ENCODE data around the gene TRAF3IP1.

The TRAF3IP1 gene

DNA sequence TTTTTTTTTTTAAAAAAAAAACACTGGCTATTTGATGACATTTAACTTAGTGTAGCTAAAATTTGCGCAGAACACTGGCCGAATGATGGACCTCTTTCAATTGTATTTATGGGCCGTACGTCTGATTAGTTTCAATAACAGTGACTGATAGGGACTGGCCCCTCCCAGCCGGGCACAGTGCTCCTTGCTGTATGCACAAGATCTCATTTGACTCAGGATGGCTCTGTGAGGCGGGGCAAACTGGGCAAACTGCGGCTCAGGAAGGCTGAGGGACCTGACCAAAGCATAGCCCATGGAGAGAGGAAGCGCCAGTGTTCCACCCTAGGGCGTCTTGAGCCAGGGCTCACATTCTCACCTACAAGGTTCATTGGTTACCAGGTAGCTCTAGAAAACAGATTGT is 21.2 kb downstream of the TRAF3IP1 start:
- TF ChIP-seq MYC (IDR thresholded peaks at IDR 0.05; ENCODE audit: low read depth, low read length) (no peak), POLR2A (IDR thresholded peaks at IDR 0.05; ENCODE audit: extremely low read depth, insufficient read length) (no peak)
- TF ChIP-seq, protein P1, sequence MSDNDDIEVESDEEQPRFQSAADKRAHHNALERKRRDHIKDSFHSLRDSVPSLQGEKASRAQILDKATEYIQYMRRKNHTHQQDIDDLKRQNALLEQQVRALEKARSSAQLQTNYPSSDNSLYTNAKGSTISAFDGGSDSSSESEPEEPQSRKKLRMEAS (IDR thresholded peaks at IDR 0.05; ENCODE audit: low read depth, low read length): no peak
- TF ChIP-seq, protein P2, sequence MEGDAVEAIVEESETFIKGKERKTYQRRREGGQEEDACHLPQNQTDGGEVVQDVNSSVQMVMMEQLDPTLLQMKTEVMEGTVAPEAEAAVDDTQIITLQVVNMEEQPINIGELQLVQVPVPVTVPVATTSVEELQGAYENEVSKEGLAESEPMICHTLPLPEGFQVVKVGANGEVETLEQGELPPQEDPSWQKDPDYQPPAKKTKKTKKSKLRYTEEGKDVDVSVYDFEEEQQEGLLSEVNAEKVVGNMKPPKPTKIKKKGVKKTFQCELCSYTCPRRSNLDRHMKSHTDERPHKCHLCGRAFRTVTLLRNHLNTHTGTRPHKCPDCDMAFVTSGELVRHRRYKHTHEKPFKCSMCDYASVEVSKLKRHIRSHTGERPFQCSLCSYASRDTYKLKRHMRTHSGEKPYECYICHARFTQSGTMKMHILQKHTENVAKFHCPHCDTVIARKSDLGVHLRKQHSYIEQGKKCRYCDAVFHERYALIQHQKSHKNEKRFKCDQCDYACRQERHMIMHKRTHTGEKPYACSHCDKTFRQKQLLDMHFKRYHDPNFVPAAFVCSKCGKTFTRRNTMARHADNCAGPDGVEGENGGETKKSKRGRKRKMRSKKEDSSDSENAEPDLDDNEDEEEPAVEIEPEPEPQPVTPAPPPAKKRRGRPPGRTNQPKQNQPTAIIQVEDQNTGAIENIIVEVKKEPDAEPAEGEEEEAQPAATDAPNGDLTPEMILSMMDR (IDR thresholded peaks at IDR 0.05; ENCODE audit: low read depth, low read length): no peak
- DNase-seq (ENCODE audit: low read depth): no peak

DNA sequence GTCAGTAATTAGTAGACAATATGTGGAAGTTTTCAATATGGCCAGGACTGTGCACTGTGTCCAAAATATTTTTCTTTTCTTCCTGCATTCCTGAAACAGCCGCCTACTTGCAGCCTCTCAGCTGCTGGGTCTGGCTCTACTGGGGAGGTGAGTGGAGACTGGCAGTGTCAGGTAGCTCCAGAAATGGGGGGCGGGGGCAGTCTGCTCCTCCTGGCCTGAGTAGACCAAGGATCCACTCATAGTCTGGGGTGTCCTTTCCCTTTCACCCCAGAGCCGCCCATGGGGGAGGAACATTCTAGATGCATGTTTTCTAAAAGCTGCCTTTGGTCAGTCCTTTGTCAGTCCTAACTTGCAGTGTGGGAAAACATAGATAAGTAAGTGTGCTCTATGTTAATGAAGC is 23.7 kb downstream of the TRAF3IP1 start:
- DNase-seq (ENCODE audit: low read depth): no peak
- TF ChIP-seq MYC (IDR thresholded peaks at IDR 0.05; ENCODE audit: low read depth, low read length) (no peak), POLR2A (IDR thresholded peaks at IDR 0.05; ENCODE audit: extremely low read depth, insufficient read length) (no peak)
- TF ChIP-seq, protein P1 (IDR thresholded peaks at IDR 0.05; ENCODE audit: low read depth, low read length): no peak
- TF ChIP-seq, protein P2 (IDR thresholded peaks at IDR 0.05; ENCODE audit: low read depth, low read length): no peak
- H3K4me3 ChIP-seq (ENCODE audit: low read depth, low read length): no peak overlapping the region

More for the DNA sequence above, 21.2 kb downstream of the TRAF3IP1 start:
- no peak overlapping the region for H3K4me3 ChIP-seq (ENCODE audit: low read depth, low read length)

DNA sequence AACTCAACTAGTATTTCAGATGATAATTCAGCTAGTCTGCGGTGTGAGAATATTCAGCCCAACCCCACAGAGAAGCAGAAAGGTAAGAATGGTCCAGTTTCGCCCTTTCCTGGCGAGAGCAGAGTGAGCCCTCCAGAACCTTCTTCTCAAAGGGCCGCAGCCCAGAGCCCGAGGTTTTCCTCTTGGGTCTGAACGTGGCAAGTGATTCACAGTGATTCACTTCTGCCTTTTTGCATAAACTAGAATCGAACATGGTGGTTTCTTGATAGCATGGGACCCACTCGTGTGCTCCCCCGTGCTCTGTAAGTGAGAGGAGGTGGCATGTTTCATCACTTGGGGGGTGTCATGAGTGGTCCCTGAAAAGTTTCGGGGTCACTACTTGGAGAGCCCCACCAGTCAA is 24.2 kb downstream of the TRAF3IP1 start:
- no peak overlapping the region for H3K4me3 ChIP-seq (ENCODE audit: low read depth, low read length)
- no peak for DNase-seq (ENCODE audit: low read depth)
- no peak for TF ChIP-seq POLR2A (IDR thresholded peaks at IDR 0.05; ENCODE audit: extremely low read depth, insufficient read length)
- TF ChIP-seq, protein P1 (IDR thresholded peaks at IDR 0.05; ENCODE audit: low read depth, low read length): no peak

DNA sequence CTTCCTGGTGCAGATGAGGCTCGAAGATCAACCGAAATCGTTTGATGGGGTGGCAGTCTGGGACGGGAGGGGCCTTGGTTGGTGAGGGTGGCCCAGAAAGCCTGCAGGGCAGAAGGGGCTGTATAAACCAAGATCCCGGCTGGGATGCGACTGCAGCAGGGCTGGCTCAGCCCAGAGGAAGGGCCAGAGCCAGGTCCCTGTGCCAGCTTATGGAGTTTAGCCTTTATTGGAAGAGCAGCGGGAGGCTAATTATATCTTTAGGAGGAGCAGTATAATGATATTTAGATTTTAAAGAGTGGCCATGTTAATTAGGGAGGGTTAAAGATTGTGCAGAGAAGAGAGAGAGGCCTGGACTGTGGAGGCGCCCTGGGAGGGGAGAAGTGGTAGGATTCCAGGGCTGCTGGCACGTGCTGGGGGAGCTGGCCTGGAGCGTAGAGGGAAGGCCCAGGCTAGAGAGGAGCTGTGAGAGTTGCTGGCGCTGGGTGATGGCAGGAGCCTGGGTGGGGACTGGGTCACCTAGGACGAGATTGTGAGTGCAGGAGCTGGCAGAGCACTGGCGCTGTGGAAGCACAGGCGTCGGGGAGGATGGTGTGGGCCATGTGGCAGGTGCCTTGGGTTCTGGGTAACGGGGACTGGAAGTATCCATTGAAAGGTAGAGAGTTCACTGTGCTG is 25.1 kb downstream of the TRAF3IP1 start:
- no peak overlapping the region for H3K4me3 ChIP-seq (ENCODE audit: low read depth, low read length)
- DNase-seq (ENCODE audit: low read depth): no peak
- TF ChIP-seq, protein P1 (IDR thresholded peaks at IDR 0.05; ENCODE audit: low read depth, low read length): no peak
- TF ChIP-seq MYC (IDR thresholded peaks at IDR 0.05; ENCODE audit: low read depth, low read length) (no peak), POLR2A (IDR thresholded peaks at IDR 0.05; ENCODE audit: extremely low read depth, insufficient read length) (no peak)
- TF ChIP-seq, protein P2 (IDR thresholded peaks at IDR 0.05; ENCODE audit: low read depth, low read length): no peak

DNA sequence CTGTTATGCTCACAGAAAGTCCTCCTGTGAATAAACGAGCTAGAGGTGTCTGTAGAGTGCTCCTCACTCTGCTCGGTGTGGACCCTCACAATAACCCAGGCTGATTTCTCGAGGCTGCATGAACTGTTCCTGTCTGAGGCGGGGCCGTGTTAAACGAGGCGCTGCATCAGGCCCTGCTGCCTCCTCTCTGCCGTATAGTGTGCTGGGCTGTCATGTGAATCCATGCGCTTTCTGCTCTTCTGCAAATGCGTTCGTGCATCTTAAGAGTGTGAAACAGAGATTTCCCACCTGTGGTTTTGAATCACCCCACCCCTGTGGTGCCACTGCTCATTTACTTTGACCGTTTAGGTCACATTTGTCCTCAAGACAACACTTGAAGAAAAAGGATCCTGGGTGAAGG is 26.2 kb downstream of the TRAF3IP1 start:
- DNase-seq (ENCODE audit: low read depth): no peak
- no peak for TF ChIP-seq POLR2A (IDR thresholded peaks at IDR 0.05; ENCODE audit: extremely low read depth, insufficient read length)
- TF ChIP-seq, protein P2 (IDR thresholded peaks at IDR 0.05; ENCODE audit: low read depth, low read length): no peak
- TF ChIP-seq, protein P1 (IDR thresholded peaks at IDR 0.05; ENCODE audit: low read depth, low read length): no peak
- TF ChIP-seq MYC (IDR thresholded peaks at IDR 0.05; ENCODE audit: low read depth, low read length): no peak

DNA sequence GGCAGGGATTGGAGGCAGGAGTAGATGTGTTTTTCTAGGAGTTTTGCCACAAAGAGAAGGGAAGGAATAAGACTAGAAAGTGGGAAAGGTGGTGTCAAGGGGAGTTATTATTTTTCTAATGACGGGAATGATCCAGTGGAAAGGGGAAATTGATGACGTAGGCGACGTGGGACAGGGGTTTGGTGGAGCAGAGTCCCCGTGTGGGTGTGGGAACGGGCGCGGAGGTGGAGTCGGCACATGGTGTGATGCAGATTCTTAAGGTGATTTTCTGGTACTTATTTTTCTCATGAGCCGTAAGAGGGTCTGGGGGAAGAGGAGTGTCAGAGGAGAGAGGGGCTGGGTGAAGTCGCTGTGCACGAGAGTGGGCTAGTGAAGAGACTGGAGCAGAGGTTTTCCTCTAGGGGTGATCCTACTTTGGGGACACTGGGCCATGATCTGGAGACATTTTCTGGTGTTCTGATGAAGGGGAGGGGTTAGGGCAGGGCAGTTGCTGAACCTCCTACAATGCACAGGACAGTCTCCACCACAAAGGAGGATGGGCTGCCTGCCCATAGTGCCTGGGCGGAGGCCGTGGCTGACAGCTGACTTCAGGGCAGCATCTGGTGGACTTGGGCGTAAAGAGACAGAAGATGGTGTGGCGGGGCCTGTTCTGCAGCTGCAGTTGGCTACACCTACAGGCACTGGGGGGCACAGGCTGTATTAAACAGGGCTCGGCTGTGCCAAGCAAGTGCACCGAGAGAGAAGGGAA is 30.0 kb downstream of the TRAF3IP1 start:
- DNase-seq (ENCODE audit: low read depth): no peak
- no peak for TF ChIP-seq MYC (IDR thresholded peaks at IDR 0.05; ENCODE audit: low read depth, low read length)
- TF ChIP-seq, protein P1 (IDR thresholded peaks at IDR 0.05; ENCODE audit: low read depth, low read length): no peak
- TF ChIP-seq POLR2A (IDR thresholded peaks at IDR 0.05; ENCODE audit: extremely low read depth, insufficient read length): no peak
- TF ChIP-seq, protein P2 (IDR thresholded peaks at IDR 0.05; ENCODE audit: low read depth, low read length): no peak

More for the DNA sequence above, 26.2 kb downstream of the TRAF3IP1 start:
- H3K4me3 ChIP-seq (ENCODE audit: low read depth, low read length): no peak overlapping the region

More for the DNA sequence above, 30.0 kb downstream of the TRAF3IP1 start:
- H3K4me3 ChIP-seq (ENCODE audit: low read depth, low read length): no peak overlapping the region

All from NB4 (cell line).